ENCODE results near the gene APOA4. TPM values are rescaled to one million over a fixed set of nuclear protein-coding genes. Genes with fewer than 3 reads are reported as not detected.

Gene APOA4
- total and polyA plus RNA-seq, 9 of the 15 experiments (the other 6 are each of a cell fraction or from before 2014, with no cell fraction given) = 0.07 TPM; not detected in 8

DNA sequence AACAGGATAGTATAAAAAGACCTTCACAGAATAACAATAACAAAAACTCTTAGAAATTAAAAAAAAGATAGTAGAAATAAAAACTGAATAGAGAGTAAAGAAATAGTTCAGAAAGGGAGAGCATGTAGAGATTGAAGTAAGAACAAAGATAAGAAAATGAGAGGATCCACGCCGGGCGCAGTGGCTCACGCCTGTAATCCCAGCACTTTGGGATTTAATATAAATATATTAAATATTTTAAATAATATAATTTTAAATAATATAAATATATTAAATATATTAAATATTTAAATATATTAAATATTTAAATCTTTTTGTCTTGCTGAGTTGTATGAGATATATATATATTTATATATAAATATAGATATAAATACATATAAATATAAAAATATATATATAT, 11.0 kb downstream of the APOA4 start:
- no peaks in the 10 kb centered on the region for H3K36me3 ChIP-seq (ENCODE audit: control insufficient read depth, insufficient read depth, low read length)
- no peak overlapping the region for H3K4me3 ChIP-seq
- no peak overlapping the region for H3K9ac ChIP-seq (ENCODE audit: insufficient read depth in 1 of 2, low read depth in 2 of 2, low read length in 2 of 2)
- WGBS (ENCODE audit: insufficient coverage, low coverage, missing lambda C conversion rate) = 54% methylated on average over 4 of the region's 4 CpGs
- no peaks in the 10 kb centered on the region for H3K79me2 ChIP-seq (ENCODE audit: control insufficient read depth, insufficient read depth, low read length)
- no peak overlapping the region for H3K27ac ChIP-seq (ENCODE audit: extremely low read depth, low read depth, low read length)
- H3K27me3 ChIP-seq (ENCODE audit: control insufficient read depth in 2 of 2, insufficient read depth in 2 of 2, low read length in 2 of 2) = peaks cover 4 to 14% of the 10 kb centered on the region in 2 experiments; a peak in 4 of 5 replicates
- H4K20me1 ChIP-seq (replicated peaks; ENCODE audit: control insufficient read depth, insufficient read depth, low read length) = no peaks in the 10 kb centered on the region; the same call in 1 of the 2 replicates
- H3K4me1 ChIP-seq (replicated peaks in 1 of 2; ENCODE audit: control insufficient read depth in 2 of 2, insufficient read depth in 2 of 2, low read length in 2 of 2) = peaks cover 3 to 7% of the 10 kb centered on the region in 2 experiments; a peak in 3 of 5 replicates
- in situ Hi-C loops (cut with MboI) = no loop called here
- ChIA-PET CTCF (ENCODE audit: low intra/inter-chr PET ratio) (no interaction called here), POLR2A (interaction anchor here (0.6 to 1.2 kb wide), 5 partner anchors 41 to 136 kb away, joined by 3 to 4 read pairs (median 3); no protein-coding TSS in a partner anchor)
- BruUV-seq (replicated peaks) = no TSS peak
- FAIRE-seq (no peak), ATAC-seq (no peak), DNase-seq (ENCODE audit: extremely low read depth in 1 of 4, low spot score in 3 of 4) (no peak)
- intact Hi-C loops (cut with micrococcal nuclease) = no loop called here
- H3K9me3 ChIP-seq (replicated peaks; ENCODE audit: control insufficient read depth, insufficient read depth, low read depth, low read length) = no peaks in the 10 kb centered on the region
- H2AFZ ChIP-seq (ENCODE audit: low read depth, low read length) = no peak overlapping the region
- no peaks in the 10 kb centered on the region for H3K9me1 ChIP-seq (ENCODE audit: control insufficient read depth, insufficient read depth, low read length)
- no peak overlapping the region for H3K4me2 ChIP-seq (ENCODE audit: insufficient read depth, low read length)
- TF ChIP-seq ZNF23 (CRISPR knock-in tag; IDR thresholded peaks at IDR 0.05) (no peak), KDM1A (IDR thresholded peaks at IDR 0.05) (no peak), ZNF589 (CRISPR knock-in tag; IDR thresholded peaks at IDR 0.05; ENCODE audit: low read depth) (no peak), SMC3 (conservative IDR thresholded peaks at IDR 0.05; ENCODE audit: insufficient read depth, low read depth, low read length) (no peak), ZFX (CRISPR knock-in tag; IDR thresholded peaks at IDR 0.05) (no peak), NONO (IDR thresholded peaks at IDR 0.05; ENCODE audit: low read depth in 2 of 2, low read length in 1 of 2) (no peak), SAFB2 (IDR thresholded peaks at IDR 0.05; ENCODE audit: borderline replicate concordance, low read depth, low read length, severe bottlenecking) (no peak), ETV1 (tag; conservative IDR thresholded peaks at IDR 0.05; ENCODE audit: low read depth) (no peak), CC2D1A (IDR thresholded peaks at IDR 0.05) (no peak)
- TF ChIP-seq, protein P1, sequence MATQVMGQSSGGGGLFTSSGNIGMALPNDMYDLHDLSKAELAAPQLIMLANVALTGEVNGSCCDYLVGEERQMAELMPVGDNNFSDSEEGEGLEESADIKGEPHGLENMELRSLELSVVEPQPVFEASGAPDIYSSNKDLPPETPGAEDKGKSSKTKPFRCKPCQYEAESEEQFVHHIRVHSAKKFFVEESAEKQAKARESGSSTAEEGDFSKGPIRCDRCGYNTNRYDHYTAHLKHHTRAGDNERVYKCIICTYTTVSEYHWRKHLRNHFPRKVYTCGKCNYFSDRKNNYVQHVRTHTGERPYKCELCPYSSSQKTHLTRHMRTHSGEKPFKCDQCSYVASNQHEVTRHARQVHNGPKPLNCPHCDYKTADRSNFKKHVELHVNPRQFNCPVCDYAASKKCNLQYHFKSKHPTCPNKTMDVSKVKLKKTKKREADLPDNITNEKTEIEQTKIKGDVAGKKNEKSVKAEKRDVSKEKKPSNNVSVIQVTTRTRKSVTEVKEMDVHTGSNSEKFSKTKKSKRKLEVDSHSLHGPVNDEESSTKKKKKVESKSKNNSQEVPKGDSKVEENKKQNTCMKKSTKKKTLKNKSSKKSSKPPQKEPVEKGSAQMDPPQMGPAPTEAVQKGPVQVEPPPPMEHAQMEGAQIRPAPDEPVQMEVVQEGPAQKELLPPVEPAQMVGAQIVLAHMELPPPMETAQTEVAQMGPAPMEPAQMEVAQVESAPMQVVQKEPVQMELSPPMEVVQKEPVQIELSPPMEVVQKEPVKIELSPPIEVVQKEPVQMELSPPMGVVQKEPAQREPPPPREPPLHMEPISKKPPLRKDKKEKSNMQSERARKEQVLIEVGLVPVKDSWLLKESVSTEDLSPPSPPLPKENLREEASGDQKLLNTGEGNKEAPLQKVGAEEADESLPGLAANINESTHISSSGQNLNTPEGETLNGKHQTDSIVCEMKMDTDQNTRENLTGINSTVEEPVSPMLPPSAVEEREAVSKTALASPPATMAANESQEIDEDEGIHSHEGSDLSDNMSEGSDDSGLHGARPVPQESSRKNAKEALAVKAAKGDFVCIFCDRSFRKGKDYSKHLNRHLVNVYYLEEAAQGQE (IDR thresholded peaks at IDR 0.05; ENCODE audit: borderline replicate concordance) = no peak
- TF ChIP-seq, protein P1 (CRISPR knock-in tag; IDR thresholded peaks at IDR 0.05; ENCODE audit: low read depth) = no peak
- TF ChIP-seq, protein P2, sequence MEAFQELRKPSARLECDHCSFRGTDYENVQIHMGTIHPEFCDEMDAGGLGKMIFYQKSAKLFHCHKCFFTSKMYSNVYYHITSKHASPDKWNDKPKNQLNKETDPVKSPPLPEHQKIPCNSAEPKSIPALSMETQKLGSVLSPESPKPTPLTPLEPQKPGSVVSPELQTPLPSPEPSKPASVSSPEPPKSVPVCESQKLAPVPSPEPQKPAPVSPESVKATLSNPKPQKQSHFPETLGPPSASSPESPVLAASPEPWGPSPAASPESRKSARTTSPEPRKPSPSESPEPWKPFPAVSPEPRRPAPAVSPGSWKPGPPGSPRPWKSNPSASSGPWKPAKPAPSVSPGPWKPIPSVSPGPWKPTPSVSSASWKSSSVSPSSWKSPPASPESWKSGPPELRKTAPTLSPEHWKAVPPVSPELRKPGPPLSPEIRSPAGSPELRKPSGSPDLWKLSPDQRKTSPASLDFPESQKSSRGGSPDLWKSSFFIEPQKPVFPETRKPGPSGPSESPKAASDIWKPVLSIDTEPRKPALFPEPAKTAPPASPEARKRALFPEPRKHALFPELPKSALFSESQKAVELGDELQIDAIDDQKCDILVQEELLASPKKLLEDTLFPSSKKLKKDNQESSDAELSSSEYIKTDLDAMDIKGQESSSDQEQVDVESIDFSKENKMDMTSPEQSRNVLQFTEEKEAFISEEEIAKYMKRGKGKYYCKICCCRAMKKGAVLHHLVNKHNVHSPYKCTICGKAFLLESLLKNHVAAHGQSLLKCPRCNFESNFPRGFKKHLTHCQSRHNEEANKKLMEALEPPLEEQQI (IDR thresholded peaks at IDR 0.05) = no peak
